WTC11 (cell line): ENCODE measurements around the gene TMC1. TPM values are rescaled to one million over a fixed set of nuclear protein-coding genes. Genes with fewer than 3 reads are reported as not detected.

Source experiments
- ATAC-seq: fragments of 200-7000 bp; cut with Tn5 transposase; 2 replicates; pipeline ENCODE4 v1.10.0; 2021; ENCODE audit warnings: mild to moderate bottlenecking, moderate library complexity
- CTCF ChIA-PET: fragments of 300-600 bp; sonication (Branson Sonifier 250); formaldehyde crosslinking; loops from one replicate; lab custom pipeline; 2021; ENCODE audit warnings: antibody characterized with exemption; lab: Charles Lee
- POLR2A ChIA-PET: fragments of 350-600 bp; sonication (Branson Sonifier 250); formaldehyde crosslinking; loops from one replicate; lab custom pipeline; 2021; ENCODE audit warnings: antibody characterized with exemption; lab: Charles Lee
- DNase-seq: peaks from one replicate; pipeline ENCODE4 v3.0.0; 2021; ENCODE audit warnings: low spot score
- H3K27ac Mint-ChIP-seq: 2 replicates; pipeline ENCODE4 v1.8.0; 2021; ENCODE audit warnings: mixed read lengths
- H3K27me3 Mint-ChIP-seq: 2 replicates; pipeline ENCODE4 v1.8.0; 2021; ENCODE audit warnings: low read depth, mild to moderate bottlenecking, moderate library complexity, mixed read lengths
- H3K36me3 Mint-ChIP-seq: 2 replicates; pipeline ENCODE4 v1.8.0; 2021; ENCODE audit warnings: mixed read lengths
- H3K4me1 Mint-ChIP-seq: 2 replicates; pipeline ENCODE4 v1.8.0; 2022; ENCODE audit warnings: mixed read lengths
- H3K4me3 Mint-ChIP-seq: 2 replicates; pipeline ENCODE4 v1.8.0; 2021; ENCODE audit warnings: mild to moderate bottlenecking, moderate library complexity, mixed read lengths
- H3K9me3 Mint-ChIP-seq: 2 replicates; pipeline ENCODE4 v1.8.0; 2021; ENCODE audit warnings: mixed read lengths
- GRHL2 ChIP-seq: fragments of 250-450 bp; sonication (Bioruptor Pico); IDR thresholded peaks from 2 replicates; pipeline ENCODE4 v1.8.0; 2022; ENCODE audit warnings: mild to moderate bottlenecking, moderate library complexity; ENCODE audit not compliant: insufficient replicate concordance, severe bottlenecking
- IRF2 ChIP-seq: sonication (generic); formaldehyde crosslinking; IDR thresholded peaks from 2 replicates; pipeline ENCODE4 v1.8.0; 2022; ENCODE audit warnings: low read depth, missing genetic modification reagents, borderline replicate concordance
- NFATC4 ChIP-seq: fragments of 250-450 bp; sonication (Bioruptor Pico); IDR thresholded peaks from 2 replicates; pipeline ENCODE4 v1.9.0; 2021; ENCODE audit warnings: mild to moderate bottlenecking
- PRRX2 ChIP-seq: fragments of 250-450 bp; sonication (Bioruptor Pico); IDR thresholded peaks from 2 replicates; pipeline ENCODE4 v1.8.0; 2021; ENCODE audit warnings: mild to moderate bottlenecking
- RELA ChIP-seq: sonication (generic); formaldehyde crosslinking; IDR thresholded peaks from 2 replicates; pipeline ENCODE4 v1.8.1; 2022; ENCODE audit warnings: missing genetic modification reagents, mild to moderate bottlenecking, borderline replicate concordance
- SMAD3 ChIP-seq: sonication (generic); formaldehyde crosslinking; IDR thresholded peaks from 2 replicates; pipeline ENCODE4 v1.8.0; 2022; ENCODE audit warnings: missing genetic modification reagents, mild to moderate bottlenecking, borderline replicate concordance
- SOX15 ChIP-seq: fragments of 250-450 bp; sonication (Bioruptor Pico); IDR thresholded peaks from 2 replicates; pipeline ENCODE4 v1.9.0; 2021; ENCODE audit warnings: mild to moderate bottlenecking
- TEAD4 ChIP-seq: sonication (generic); formaldehyde crosslinking; IDR thresholded peaks from 2 replicates; pipeline ENCODE4 v1.8.0; 2022; ENCODE audit warnings: mild to moderate bottlenecking, missing genetic modification reagents
- total RNA-seq: library from RNA; stranded (reverse); gene quantifications from 3 replicates; pipeline ENCODE4 v1.2.3, GENCODE V29; 2021
- TF ChIP-seq, protein P1 (sequence below): sonication (generic); formaldehyde crosslinking; IDR thresholded peaks from 2 replicates; pipeline ENCODE4 v1.8.1; 2023; ENCODE audit warnings: mild to moderate bottlenecking, missing genetic modification reagents, borderline replicate concordance
- TF ChIP-seq, protein P2 (sequence below): sonication (generic); formaldehyde crosslinking; IDR thresholded peaks from 2 replicates; pipeline ENCODE4 v1.8.1; 2022; ENCODE audit warnings: mild to moderate bottlenecking, missing genetic modification reagents, moderate library complexity, borderline replicate concordance
- TF ChIP-seq, protein P3 (sequence below): sonication (generic); formaldehyde crosslinking; IDR thresholded peaks from 2 replicates; pipeline ENCODE4 v1.8.0; 2022; ENCODE audit warnings: mild to moderate bottlenecking, missing genetic modification reagents

Gene TMC1
- total RNA-seq, 1 experiment from 2014 or later = 0.31 TPM

DNA sequence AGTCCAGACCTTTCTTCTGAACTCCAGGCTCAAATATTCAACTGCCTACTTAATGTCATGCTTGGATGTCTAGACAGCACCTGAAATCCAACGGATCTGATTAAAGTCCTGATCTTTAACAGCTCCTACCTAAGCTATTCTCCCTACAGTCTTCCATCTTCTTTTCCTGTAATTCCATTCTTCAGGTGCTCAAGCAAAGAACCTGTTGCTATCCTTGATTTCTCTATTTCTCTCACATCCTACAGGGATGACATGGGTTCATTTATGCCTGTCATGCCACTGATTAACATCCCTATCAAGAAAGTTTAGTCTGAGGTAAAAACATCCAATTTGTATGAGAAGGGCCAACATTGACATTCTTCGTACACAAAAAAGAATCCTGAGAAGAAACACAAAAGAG, 163.2 kb downstream of the TMC1 start (continued):
- TF ChIP-seq, protein P1, sequence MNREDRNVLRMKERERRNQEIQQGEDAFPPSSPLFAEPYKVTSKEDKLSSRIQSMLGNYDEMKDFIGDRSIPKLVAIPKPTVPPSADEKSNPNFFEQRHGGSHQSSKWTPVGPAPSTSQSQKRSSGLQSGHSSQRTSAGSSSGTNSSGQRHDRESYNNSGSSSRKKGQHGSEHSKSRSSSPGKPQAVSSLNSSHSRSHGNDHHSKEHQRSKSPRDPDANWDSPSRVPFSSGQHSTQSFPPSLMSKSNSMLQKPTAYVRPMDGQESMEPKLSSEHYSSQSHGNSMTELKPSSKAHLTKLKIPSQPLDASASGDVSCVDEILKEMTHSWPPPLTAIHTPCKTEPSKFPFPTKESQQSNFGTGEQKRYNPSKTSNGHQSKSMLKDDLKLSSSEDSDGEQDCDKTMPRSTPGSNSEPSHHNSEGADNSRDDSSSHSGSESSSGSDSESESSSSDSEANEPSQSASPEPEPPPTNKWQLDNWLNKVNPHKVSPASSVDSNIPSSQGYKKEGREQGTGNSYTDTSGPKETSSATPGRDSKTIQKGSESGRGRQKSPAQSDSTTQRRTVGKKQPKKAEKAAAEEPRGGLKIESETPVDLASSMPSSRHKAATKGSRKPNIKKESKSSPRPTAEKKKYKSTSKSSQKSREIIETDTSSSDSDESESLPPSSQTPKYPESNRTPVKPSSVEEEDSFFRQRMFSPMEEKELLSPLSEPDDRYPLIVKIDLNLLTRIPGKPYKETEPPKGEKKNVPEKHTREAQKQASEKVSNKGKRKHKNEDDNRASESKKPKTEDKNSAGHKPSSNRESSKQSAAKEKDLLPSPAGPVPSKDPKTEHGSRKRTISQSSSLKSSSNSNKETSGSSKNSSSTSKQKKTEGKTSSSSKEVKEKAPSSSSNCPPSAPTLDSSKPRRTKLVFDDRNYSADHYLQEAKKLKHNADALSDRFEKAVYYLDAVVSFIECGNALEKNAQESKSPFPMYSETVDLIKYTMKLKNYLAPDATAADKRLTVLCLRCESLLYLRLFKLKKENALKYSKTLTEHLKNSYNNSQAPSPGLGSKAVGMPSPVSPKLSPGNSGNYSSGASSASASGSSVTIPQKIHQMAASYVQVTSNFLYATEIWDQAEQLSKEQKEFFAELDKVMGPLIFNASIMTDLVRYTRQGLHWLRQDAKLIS (CRISPR knock-in tag) = no peak
- TF ChIP-seq, protein P2, sequence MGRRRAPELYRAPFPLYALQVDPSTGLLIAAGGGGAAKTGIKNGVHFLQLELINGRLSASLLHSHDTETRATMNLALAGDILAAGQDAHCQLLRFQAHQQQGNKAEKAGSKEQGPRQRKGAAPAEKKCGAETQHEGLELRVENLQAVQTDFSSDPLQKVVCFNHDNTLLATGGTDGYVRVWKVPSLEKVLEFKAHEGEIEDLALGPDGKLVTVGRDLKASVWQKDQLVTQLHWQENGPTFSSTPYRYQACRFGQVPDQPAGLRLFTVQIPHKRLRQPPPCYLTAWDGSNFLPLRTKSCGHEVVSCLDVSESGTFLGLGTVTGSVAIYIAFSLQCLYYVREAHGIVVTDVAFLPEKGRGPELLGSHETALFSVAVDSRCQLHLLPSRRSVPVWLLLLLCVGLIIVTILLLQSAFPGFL (CRISPR knock-in tag) = no peak
- TF ChIP-seq SMAD3 (CRISPR knock-in tag) (no peak), SOX15 (no peak), NFATC4 (CRISPR knock-in tag) (no peak)

DNA sequence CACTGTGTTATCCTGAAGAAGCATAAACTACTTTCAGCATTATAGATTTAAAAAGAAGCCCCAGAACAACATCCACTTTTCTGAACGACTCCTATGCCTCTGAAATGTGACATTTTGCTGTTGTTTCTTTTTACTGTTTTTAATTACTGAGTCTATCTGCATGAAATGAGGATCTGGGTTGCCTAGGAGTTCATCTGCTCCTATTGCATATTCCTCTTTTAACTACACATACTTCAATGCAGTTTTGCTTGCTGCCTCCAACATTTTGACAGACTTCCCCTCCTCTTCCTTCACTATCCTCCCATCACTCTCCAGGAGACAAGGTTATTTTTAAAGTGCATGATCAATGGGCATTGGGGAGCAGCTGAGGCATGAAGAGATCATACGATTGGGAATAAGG, 164.5 kb downstream of the TMC1 start:
- Mint-ChIP-seq H3K4me1 (peaks cover 29% of the 10 kb centered on the region), H3K27me3 (no peaks in the 10 kb centered on the region), H3K27ac (no peak overlapping the region), H3K9me3 (peaks cover 17% of the 10 kb centered on the region), H3K4me3 (no peak overlapping the region), H3K36me3 (peaks cover 17% of the 10 kb centered on the region)
- CTCF ChIA-PET = interaction anchor here (0.6 kb wide), 1 partner anchor 68 kb away, joined by 5 read pairs; no protein-coding TSS in a partner anchor
- no peak for ATAC-seq
- POLR2A ChIA-PET = no interaction called here
- TF ChIP-seq, protein P3, sequence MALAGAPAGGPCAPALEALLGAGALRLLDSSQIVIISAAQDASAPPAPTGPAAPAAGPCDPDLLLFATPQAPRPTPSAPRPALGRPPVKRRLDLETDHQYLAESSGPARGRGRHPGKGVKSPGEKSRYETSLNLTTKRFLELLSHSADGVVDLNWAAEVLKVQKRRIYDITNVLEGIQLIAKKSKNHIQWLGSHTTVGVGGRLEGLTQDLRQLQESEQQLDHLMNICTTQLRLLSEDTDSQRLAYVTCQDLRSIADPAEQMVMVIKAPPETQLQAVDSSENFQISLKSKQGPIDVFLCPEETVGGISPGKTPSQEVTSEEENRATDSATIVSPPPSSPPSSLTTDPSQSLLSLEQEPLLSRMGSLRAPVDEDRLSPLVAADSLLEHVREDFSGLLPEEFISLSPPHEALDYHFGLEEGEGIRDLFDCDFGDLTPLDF (CRISPR knock-in tag) = no peak
- TF ChIP-seq PRRX2 (CRISPR knock-in tag) = no peak
- no peak for DNase-seq

DNA sequence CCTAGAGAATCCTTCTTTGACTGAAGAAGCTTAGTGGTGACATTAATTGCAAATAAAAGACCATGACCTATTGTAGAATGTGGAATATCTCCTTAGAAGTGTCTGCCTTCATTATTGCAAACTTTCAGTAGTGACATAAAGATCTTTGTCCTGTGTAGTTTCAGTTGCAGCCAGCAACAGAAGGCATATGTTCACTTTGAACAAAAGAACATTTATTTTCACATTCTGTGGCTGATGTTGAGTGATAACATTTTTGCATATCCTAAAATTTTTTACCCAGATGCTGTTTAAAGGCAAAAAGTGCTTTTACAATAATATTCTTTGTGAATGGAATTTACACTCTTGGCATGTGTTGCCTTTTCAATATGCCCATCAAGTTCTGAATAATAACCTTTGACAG, 165.9 kb downstream of the TMC1 start:
- ATAC-seq (no peak), DNase-seq (no peak)
- Mint-ChIP-seq H3K36me3 (peaks cover 31% of the 10 kb centered on the region), H3K4me3 (no peak overlapping the region), H3K9me3 (peaks cover 28% of the 10 kb centered on the region), H3K27ac (no peak overlapping the region), H3K4me1 (peaks cover 15% of the 10 kb centered on the region), H3K27me3 (no peaks in the 10 kb centered on the region)
- ChIA-PET POLR2A (no interaction called here), CTCF (interaction anchor here (0.6 kb wide), 1 partner anchor 85 kb away, joined by 3 read pairs; no protein-coding TSS in a partner anchor)
- no peak for TF ChIP-seq IRF2
- no peak for TF ChIP-seq TEAD4 (CRISPR knock-in tag)
- TF ChIP-seq PRRX2 (CRISPR knock-in tag) = no peak
- no peak for TF ChIP-seq RELA
- TF ChIP-seq, protein P3 (CRISPR knock-in tag) = no peak

DNA sequence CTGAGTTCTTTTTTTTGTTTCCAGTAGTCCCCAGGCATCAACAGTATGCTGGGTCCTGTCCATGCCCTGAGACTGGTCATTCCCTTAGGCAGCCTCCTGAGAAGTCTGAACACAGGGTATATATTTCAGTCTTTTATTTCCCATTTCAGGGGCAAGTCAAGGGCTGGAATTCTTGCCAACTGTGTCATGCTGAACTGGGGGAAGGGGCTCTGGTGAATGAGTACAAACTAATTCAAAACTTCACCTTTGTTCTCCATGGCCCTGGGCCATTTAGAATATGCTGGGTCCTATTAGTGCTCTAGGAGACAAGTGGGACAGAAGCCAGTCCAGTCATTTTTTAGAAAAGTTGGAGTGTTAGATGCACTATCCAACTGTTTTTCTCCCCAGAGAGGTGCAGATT, 170.3 kb downstream of the TMC1 start:
- TF ChIP-seq GRHL2 = no peak
- H3K4me3 Mint-ChIP-seq = no peak overlapping the region
- DNase-seq (no peak), ATAC-seq (no peak)
- ChIA-PET CTCF (no interaction called here), POLR2A (no interaction called here)
- H3K9me3 Mint-ChIP-seq = peaks cover 32% of the 10 kb centered on the region
- no peak overlapping the region for H3K27ac Mint-ChIP-seq
- no peaks in the 10 kb centered on the region for H3K27me3 Mint-ChIP-seq
- H3K36me3 Mint-ChIP-seq = peaks cover 21% of the 10 kb centered on the region
- H3K4me1 Mint-ChIP-seq = 0 out of 2 replicates have a peak, but pooled peaks cover 4% of the 10 kb centered on the region
